Muscle of arm (tissue), 12 donors: ENCODE measurements around the gene TMEM35B. TPM values are rescaled to one million over a fixed set of nuclear protein-coding genes. Genes with fewer than 3 reads are reported as not detected.
"Not testable (repeated sequence)": the region's sequence is repeated elsewhere in the genome, so short reads cannot be mapped to it uniquely, and the experiment has no call there.

Experiments used
- DNase-seq: peaks from one replicate; pipeline ENCODE4 v3.0.0-alpha.2; 2013
- polyA plus RNA-seq, 12 donors: library from polyadenylated mRNA; unstranded; fragments of 120-200 nt; gene quantifications; one replicate each; pipeline ENCODE4 v1.2.1, GENCODE V29; 2013; ENCODE audit not compliant: insufficient read length in 12 of 12

Gene TMEM35B
- polyA plus RNA-seq, 12 donors: 14.8 to 26.5 (median 20.2) TPM; not detected in 1

GRCh38 chr1:34978921-34979320 is 6.2 kb downstream of the TMEM35B start:
- no peak for DNase-seq

GRCh38 chr1:34977858-34978257 is 7.3 kb downstream of the TMEM35B start:
- DNase-seq: no peak

- no peak for DNase-seq
Measured at GRCh38 chr1:34977210-34977471, 8.0 kb downstream of the TMEM35B start.

- DNase-seq: no peak
Measured at GRCh38 chr1:34976384-34977209, 8.6 kb downstream of the TMEM35B start.

- DNase-seq: no peak
Measured at GRCh38 chr1:34975771-34976170, 9.4 kb downstream of the TMEM35B start.

- no peak for DNase-seq
Measured at GRCh38 chr1:34975338-34975737, 9.8 kb downstream of the TMEM35B start.

GRCh38 chr1:34974626-34975025 is 10.5 kb downstream of the TMEM35B start:
- DNase-seq: no peak

GRCh38 chr1:34973326-34973725 is 11.8 kb downstream of the TMEM35B start:
- no peak for DNase-seq

- no peak for DNase-seq
Measured at GRCh38 chr1:34970829-34971228, 14.3 kb downstream of the TMEM35B start.

- DNase-seq: no peak
Measured at GRCh38 chr1:34970220-34970735, 14.9 kb downstream of the TMEM35B start.

- not testable (repeated sequence) for DNase-seq
Measured at GRCh38 chr1:34968297-34968696, 16.9 kb downstream of the TMEM35B start.

- DNase-seq: not testable (repeated sequence)
Measured at GRCh38 chr1:34967672-34968071, 17.5 kb downstream of the TMEM35B start.

GRCh38 chr1:34965597-34965996 is 19.6 kb downstream of the TMEM35B start:
- DNase-seq: no peak

GRCh38 chr1:34950428-34950827 is 34.7 kb downstream of the TMEM35B start:
- no peak for DNase-seq

GRCh38 chr1:34948739-34949138 is 36.4 kb downstream of the TMEM35B start:
- DNase-seq: not testable (repeated sequence)

- not testable (repeated sequence) for DNase-seq
Measured at GRCh38 chr1:34947641-34948314, 37.4 kb downstream of the TMEM35B start.

GRCh38 chr1:34946211-34946610 is 38.9 kb downstream of the TMEM35B start:
- no peak for DNase-seq

GRCh38 chr1:34941798-34942197 is 43.3 kb downstream of the TMEM35B start:
- DNase-seq: not testable (repeated sequence)

Other genes with a start within 250 kb of the TMEM35B start
- 10 to 100 TPM in 1 of 12 donors, 1 to 10 TPM in 2, under 1 TPM in 5, not detected in 4; 0.18 to 10.8 (median 0.38) TPM for gene GJB5, start 230.3 kb downstream of the TMEM35B start, polyA plus RNA-seq
- gene GJB4, start 225.6 kb downstream of the TMEM35B start, polyA plus RNA-seq: under 1 TPM in 5 of 12 donors, not detected in 7; 0.05 to 0.77 (median 0.19) TPM
- 1 to 10 TPM in 3 of 12 donors, under 1 TPM in 2, not detected in 7; 0.14 to 7.6 (median 1.2) TPM for gene GJB3, start 204.1 kb downstream of the TMEM35B start, polyA plus RNA-seq
- 10 to 100 TPM in 11 of 12 donors, not detected in 1; 27.2 to 58.0 (median 32.5) TPM for gene GJA4, start 192.3 kb downstream of the TMEM35B start, polyA plus RNA-seq
- gene SMIM12, start 125.6 kb downstream of the TMEM35B start, polyA plus RNA-seq: 10 to 100 TPM in 11 of 12 donors, not detected in 1; 17.9 to 66.6 (median 23.5) TPM
- 1 to 10 TPM in 1 of 12 donors, under 1 TPM in 9, not detected in 2; 0.07 to 3.4 (median 0.22) TPM for gene DLGAP3, start 55.7 kb downstream of the TMEM35B start, polyA plus RNA-seq
- gene ZMYM6, start 46.6 kb upstream of the TMEM35B start, polyA plus RNA-seq: 10 to 100 TPM in 9 of 12 donors, 1 to 10 TPM in 2, not detected in 1; 7.5 to 21.5 (median 13.0) TPM
- 10 to 100 TPM in 10 of 12 donors, 1 to 10 TPM in 1, not detected in 1; 9.5 to 24.0 (median 13.1) TPM for gene ZMYM1, start 94.0 kb upstream of the TMEM35B start, polyA plus RNA-seq
- 100 to 1,000 TPM; 219 to 843 (median 366) TPM for gene SFPQ, start 207.8 kb upstream of the TMEM35B start, polyA plus RNA-seq